SK-N-SH (cell line): ENCODE measurements around the gene RAPGEF3. TPM values are rescaled to one million over a fixed set of nuclear protein-coding genes. Genes with fewer than 3 reads are reported as not detected.

Source experiments
- CTCF ChIA-PET: fragments of 300-600, 350-600 bp; formaldehyde crosslinking; extraction: SDS; loops from one replicate; lab custom pipeline; 2021; lab: Yijun Ruan, JAX
- POLR2A ChIA-PET: fragments of 350-600 bp; sonication (Branson Sonifier 250); formaldehyde crosslinking; extraction: SDS; loops from one replicate; lab custom pipeline; 2020; ENCODE audit warnings: antibody characterized with exemption, inconsistent platforms; lab: Yijun Ruan, JAX
- DNase-seq: peaks from one replicate; pipeline ENCODE4 v3.0.0; 2012
- H2AFZ ChIP-seq: fragments of 200-600 bp; sonication (generic); 2 replicates; pipeline ENCODE4 v1.8.1; 2016; ENCODE audit warnings: antibody characterized with exemption, mild to moderate bottlenecking, low read depth
- H3F3A ChIP-seq: fragments of 200-600 bp; sonication (generic); replicated peaks from 2 replicates; pipeline ENCODE3; 2016; ENCODE audit warnings: antibody characterized with exemption, mild to moderate bottlenecking; ENCODE audit not compliant: insufficient read depth
- H3K27ac ChIP-seq, 2 experiments: fragments of 200-500 bp in 1 of 2; fragments of 200-600 bp in 1 of 2; sonication (Bioruptor generic) in 1 of 2; sonication (generic), shearing (Covaris generic) in 1 of 2; 2 replicates each; pipeline versions ENCODE4 v1.5.1 to v1.6.1; 2014 to 2016; ENCODE audit warnings: low read depth in 2 of 2, inconsistent platforms in 1 of 2, low read length in 1 of 2, mild to moderate bottlenecking in 1 of 2, mixed read lengths in 1 of 2
- H3K27me3 ChIP-seq: fragments of 200-600 bp; sonication (generic), shearing (Covaris generic); 2 replicates; pipeline ENCODE4 v1.6.1; 2016; ENCODE audit warnings: mixed run types; ENCODE audit not compliant: insufficient read depth
- H3K36me3 ChIP-seq, 2 experiments: fragments of 200-500 bp in 1 of 2; fragments of 200-600 bp in 1 of 2; sonication (Bioruptor generic) in 1 of 2; sonication (generic) in 1 of 2; replicated peaks in 1 of 2; 2 replicates each; pipeline versions ENCODE3 to v1.5.1; 2014 to 2016; ENCODE audit warnings: low read length in 1 of 2, mild to moderate bottlenecking in 1 of 2; ENCODE audit not compliant: insufficient read depth in 2 of 2, control insufficient read depth in 1 of 2
- H3K4me1 ChIP-seq, 2 experiments: fragments of 200-500 bp in 1 of 2; fragments of 200-600 bp in 1 of 2; sonication (Bioruptor generic) in 1 of 2; sonication (generic), shearing (Covaris generic) in 1 of 2; 2 replicates each; pipeline versions ENCODE4 v1.5.1 to v1.6.1; 2014 to 2016; ENCODE audit warnings: low read depth in 1 of 2, low read length in 1 of 2, mixed run types in 1 of 2; ENCODE audit not compliant: insufficient read depth in 2 of 2, control insufficient read depth in 1 of 2
- H3K4me2 ChIP-seq: fragments of 200-600 bp; sonication (generic), shearing (Covaris generic); 2 replicates; pipeline ENCODE4 v1.6.1; 2017; ENCODE audit warnings: mixed run types
- H3K4me3 ChIP-seq, 2 experiments: fragments of 200-500 bp in 1 of 2; fragments of 200-600 bp in 1 of 2; sonication (Bioruptor generic) in 1 of 2; sonication (generic), shearing (Covaris generic) in 1 of 2; 2 replicates each; pipeline versions ENCODE4 v1.5.1 to v1.8.1; 2014 to 2016; ENCODE audit warnings: low read depth in 2 of 2, inconsistent platforms in 1 of 2, low read length in 1 of 2, mild to moderate bottlenecking in 1 of 2, mixed read lengths in 1 of 2, moderate library complexity in 1 of 2
- H3K79me2 ChIP-seq: fragments of 200-600 bp; sonication (generic); 2 replicates; pipeline ENCODE4 v1.8.1; 2017; ENCODE audit warnings: mild to moderate bottlenecking; ENCODE audit not compliant: insufficient read depth
- H3K9ac ChIP-seq: fragments of 200-600 bp; sonication (generic); 2 replicates; pipeline ENCODE4 v1.6.1; 2017; ENCODE audit warnings: mixed run types
- H3K9me2 ChIP-seq: fragments of 200-600 bp; sonication (generic); 2 replicates; pipeline ENCODE4 v1.6.1; 2017; ENCODE audit warnings: mixed run types
- H3K9me3 ChIP-seq: fragments of 200-600 bp; sonication (generic); 2 replicates; pipeline ENCODE4 v1.6.1; 2017; ENCODE audit warnings: mixed run types, mild to moderate bottlenecking, moderate library complexity
- H4K20me1 ChIP-seq: fragments of 200-600 bp; sonication (generic); 2 replicates; pipeline ENCODE4 v1.6.1; 2017; ENCODE audit warnings: mild to moderate bottlenecking, mixed run types; ENCODE audit not compliant: insufficient read depth
- CHD2 ChIP-seq: fragments of 150-350 bp; IDR thresholded peaks from 2 replicates; pipeline ENCODE4 v1.6.1; 2018; ENCODE audit warnings: low read length; ENCODE audit not compliant: partially characterized antibody
- CTCF ChIP-seq: fragments of 200-600 bp; sonication (generic); IDR thresholded peaks from 2 replicates; pipeline ENCODE4 v1.6.1; 2017; ENCODE audit warnings: antibody characterized with exemption, mild to moderate bottlenecking, moderate library complexity
- ELF1 ChIP-seq: IDR thresholded peaks from 2 replicates; pipeline ENCODE4 v1.4.0; 2012
- EP300 ChIP-seq, 2 experiments: IDR thresholded peaks; 2 replicates each; pipeline versions ENCODE4 v1.4.0 to v1.6.1; 2012; ENCODE audit warnings: borderline replicate concordance in 1 of 2, low read depth in 1 of 2, low read length in 1 of 2
- EZH2phosphoT487 ChIP-seq: fragments of 200-600 bp; sonication (generic); IDR thresholded peaks from 2 replicates; pipeline ENCODE4 v1.6.1; 2017; ENCODE audit warnings: low read depth, mixed run types, mild to moderate bottlenecking, antibody characterized with exemption, moderate library complexity, borderline replicate concordance
- FOSL2 ChIP-seq: IDR thresholded peaks from 2 replicates; pipeline ENCODE4 v1.4.0; 2012; ENCODE audit warnings: low read depth, mild to moderate bottlenecking, moderate library complexity, borderline replicate concordance
- FOXM1 ChIP-seq: IDR thresholded peaks from 2 replicates; pipeline ENCODE4 v1.4.0; 2012; ENCODE audit warnings: low read depth, mild to moderate bottlenecking
- GATA2 ChIP-seq: sonication (generic); formaldehyde crosslinking; IDR thresholded peaks from 2 replicates; pipeline ENCODE4 v1.5.0; 2020; ENCODE audit warnings: mild to moderate bottlenecking, missing genetic modification reagents
- IRF3 ChIP-seq: fragments of 150-350 bp; IDR thresholded peaks from 2 replicates; pipeline ENCODE4 v1.6.1; 2016; ENCODE audit warnings: mild to moderate bottlenecking, low read depth, low read length
- MEF2A ChIP-seq: IDR thresholded peaks from 2 replicates; pipeline ENCODE4 v1.4.0; 2012; ENCODE audit warnings: low read depth, borderline replicate concordance
- NRF1 ChIP-seq: IDR thresholded peaks from 2 replicates; pipeline ENCODE4 v1.6.1; 2012; ENCODE audit warnings: low read depth, mild to moderate bottlenecking, low read length
- POLR2AphosphoS5 ChIP-seq: IDR thresholded peaks from 2 replicates; pipeline ENCODE4 v1.6.1; 2012; ENCODE audit warnings: low read depth, low read length
- RXRA ChIP-seq: IDR thresholded peaks from 2 replicates; pipeline ENCODE4 v1.4.0; 2012; ENCODE audit warnings: low read depth, mild to moderate bottlenecking, borderline replicate concordance
- SIN3A ChIP-seq: IDR thresholded peaks from 2 replicates; pipeline ENCODE4 v1.6.1; 2012; ENCODE audit warnings: low read depth, mild to moderate bottlenecking, low read length, moderate library complexity, borderline replicate concordance
- SMC3 ChIP-seq: IDR thresholded peaks from 2 replicates; pipeline ENCODE4 v1.6.1; 2012; ENCODE audit warnings: low read depth, low read length, improper control_type of control experiment
- TAF1 ChIP-seq: IDR thresholded peaks from 2 replicates; pipeline ENCODE4 v1.6.1; 2012; ENCODE audit warnings: low read depth, mild to moderate bottlenecking, low read length, moderate library complexity, borderline replicate concordance
- TEAD4 ChIP-seq: IDR thresholded peaks from 2 replicates; pipeline ENCODE4 v1.4.0; 2012; ENCODE audit warnings: mild to moderate bottlenecking, borderline replicate concordance; ENCODE audit not compliant: insufficient read depth
- YY1 ChIP-seq: IDR thresholded peaks from 2 replicates; pipeline ENCODE4 v1.4.0; 2012; ENCODE audit warnings: low read depth, mild to moderate bottlenecking
- WGBS: methylation state at CpG from one replicate; pipeline ENCODE4 v1.1.6; 2017; ENCODE audit warnings: low lambda C conversion rate; 5-methylcytosine and 5-hydroxymethylcytosine counted together
- polyA plus RNA-seq, 3 experiments: library from polyadenylated mRNA; depleted of rRNA; stranded (reverse); fragments of >200 nt; gene quantifications; 2 replicates each; pipeline ENCODE4 v1.2.3, GENCODE V29; 2012
- TF ChIP-seq, protein P1 (sequence below): fragments of 150-350 bp; IDR thresholded peaks from 2 replicates; pipeline ENCODE4 v1.6.1; 2017; ENCODE audit warnings: antibody characterized with exemption, low read length, low read depth, borderline replicate concordance
- TF ChIP-seq, protein P2 (sequence below): IDR thresholded peaks from 2 replicates; pipeline ENCODE4; 2012

The RAPGEF3 gene
- polyA plus RNA-seq, 1 of the 3 experiments (the other 2 are of a cell fraction), result 0.90 TPM

- Histone ChIP-seq H3F3A (no peaks in the 10 kb centered on the region), H3K4me2 (no peak overlapping the region), H3K79me2 (no peaks in the 10 kb centered on the region), H3K9ac (no peak overlapping the region), H3K9me3 (no peaks in the 10 kb centered on the region), H3K9me2 (no peaks in the 10 kb centered on the region), H3K4me1 (peaks cover 20 to 63% of the 10 kb centered on the region in 2 experiments; a peak in 3 of 4 replicates), H3K27me3 (no peaks in the 10 kb centered on the region), H3K4me3 (no peak overlapping the region), H2AFZ (no peak overlapping the region), H3K36me3 (no peaks in the 10 kb centered on the region), H4K20me1 (no peaks in the 10 kb centered on the region), H3K27ac (no peak overlapping the region)
- TF ChIP-seq POLR2AphosphoS5 (no peak), EP300 (IDR thresholded peaks at IDR 0.05; ENCODE audit: borderline replicate concordance in 1 of 2, low read depth in 1 of 2, low read length in 1 of 2) (no peak), ELF1 (no peak), YY1 (no peak), RXRA (no peak), NRF1 (no peak), SIN3A (no peak), MEF2A (no peak), EZH2phosphoT487 (no peak), FOSL2 (no peak), IRF3 (no peak), FOXM1 (no peak), GATA2 (CRISPR knock-in tag) (no peak), SMC3 (no peak), CTCF (no peak), TEAD4 (no peak), TAF1 (no peak), CHD2 (no peak)
- TF ChIP-seq, protein P1, sequence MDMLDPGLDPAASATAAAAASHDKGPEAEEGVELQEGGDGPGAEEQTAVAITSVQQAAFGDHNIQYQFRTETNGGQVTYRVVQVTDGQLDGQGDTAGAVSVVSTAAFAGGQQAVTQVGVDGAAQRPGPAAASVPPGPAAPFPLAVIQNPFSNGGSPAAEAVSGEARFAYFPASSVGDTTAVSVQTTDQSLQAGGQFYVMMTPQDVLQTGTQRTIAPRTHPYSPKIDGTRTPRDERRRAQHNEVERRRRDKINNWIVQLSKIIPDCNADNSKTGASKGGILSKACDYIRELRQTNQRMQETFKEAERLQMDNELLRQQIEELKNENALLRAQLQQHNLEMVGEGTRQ, result no peak
- TF ChIP-seq, protein P2, sequence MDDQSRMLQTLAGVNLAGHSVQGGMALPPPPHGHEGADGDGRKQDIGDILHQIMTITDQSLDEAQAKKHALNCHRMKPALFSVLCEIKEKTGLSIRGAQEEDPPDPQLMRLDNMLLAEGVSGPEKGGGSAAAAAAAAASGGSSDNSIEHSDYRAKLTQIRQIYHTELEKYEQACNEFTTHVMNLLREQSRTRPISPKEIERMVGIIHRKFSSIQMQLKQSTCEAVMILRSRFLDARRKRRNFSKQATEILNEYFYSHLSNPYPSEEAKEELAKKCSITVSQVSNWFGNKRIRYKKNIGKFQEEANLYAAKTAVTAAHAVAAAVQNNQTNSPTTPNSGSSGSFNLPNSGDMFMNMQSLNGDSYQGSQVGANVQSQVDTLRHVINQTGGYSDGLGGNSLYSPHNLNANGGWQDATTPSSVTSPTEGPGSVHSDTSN, result no peak
- POLR2A ChIA-PET, result no interaction called here
- DNase-seq, result no peak
- CTCF ChIA-PET, result interaction anchor here (4.7 to 43.0 kb wide), 5 partner anchors 17 to 97 kb away, joined by 35 to 1294 read pairs (median 298); partner anchors contain the start of genes ENDOU, RAPGEF3 and SLC48A1
- 71% methylated on average over 7 of the region's 12 CpGs for WGBS
Observed at GRCh38 chr12:47739979-47740378, 18.7 kb downstream of the RAPGEF3 start.
